NCI-H1436 treated with DMSO at 0.1 percent for 48 hours (cell line): ENCODE measurements around the gene ZSCAN5B.
"Not testable (repeated sequence)": the region's sequence is repeated elsewhere in the genome, so short reads cannot be mapped to it uniquely, and the experiment has no call there.

Source experiments
- DNase-seq: peaks from one replicate; lab custom pipeline; 2025; lab: John Stamatoyannopoulos, UW

ZSCAN5B gene, protein sequence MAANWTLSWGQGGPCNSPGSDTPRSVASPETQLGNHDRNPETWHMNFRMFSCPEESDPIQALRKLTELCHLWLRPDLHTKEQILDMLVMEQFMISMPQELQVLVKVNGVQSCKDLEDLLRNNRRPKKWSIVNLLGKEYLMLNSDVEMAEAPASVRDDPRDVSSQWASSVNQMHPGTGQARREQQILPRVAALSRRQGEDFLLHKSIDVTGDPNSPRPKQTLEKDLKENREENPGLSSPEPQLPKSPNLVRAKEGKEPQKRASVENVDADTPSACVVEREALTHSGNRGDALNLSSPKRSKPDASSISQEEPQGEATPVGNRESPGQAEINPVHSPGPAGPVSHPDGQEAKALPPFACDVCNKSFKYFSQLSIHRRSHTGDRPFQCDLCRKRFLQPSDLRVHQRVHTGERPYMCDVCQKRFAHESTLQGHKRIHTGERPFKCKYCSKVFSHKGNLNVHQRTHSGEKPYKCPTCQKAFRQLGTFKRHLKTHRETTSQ

GRCh38 chr19:56197646-56198045, at the start of gene ZSCAN5B:
Gene ZSCAN5B (minus strand): TSS chr19:56197783. CDS start chr19:56193052, 4,731 bp downstream.
- DNase-seq: not testable (repeated sequence)

- not testable (repeated sequence) for DNase-seq
These were observed 48.2 kb upstream of the ZSCAN5B start for GRCh38 chr19:56245764-56246163.

- DNase-seq: no peak
These were observed 47.6 kb upstream of the ZSCAN5B start for GRCh38 chr19:56245121-56245740.

- DNase-seq: no peak
These were observed 25.9 kb upstream of the ZSCAN5B start for GRCh38 chr19:56223481-56223880.

- DNase-seq: no peak
These were observed 25.3 kb upstream of the ZSCAN5B start for GRCh38 chr19:56222901-56223300.

GRCh38 chr19:56221851-56222250, 24.3 kb upstream of the ZSCAN5B start:
- DNase-seq: no peak

DNA sequence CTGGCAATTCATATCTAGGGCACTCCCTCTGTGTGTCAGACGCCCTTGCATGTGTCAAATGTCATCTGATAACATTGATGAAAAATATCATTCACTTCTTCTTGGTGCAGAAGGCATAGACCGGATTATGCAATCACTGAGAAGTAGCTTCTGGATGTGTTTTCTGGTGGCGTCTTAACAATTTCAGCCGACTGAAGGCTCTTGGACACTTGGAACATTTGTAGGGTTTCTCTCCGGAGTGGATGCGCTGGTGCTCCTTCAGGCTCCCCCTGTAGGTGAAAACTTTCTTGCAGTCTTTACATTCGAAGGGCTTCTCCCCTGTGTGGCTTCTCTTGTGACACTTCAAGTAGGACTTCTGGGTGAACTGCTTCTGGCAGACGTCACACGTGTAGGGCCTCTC, 23.9 kb upstream of the ZSCAN5B start:
- DNase-seq: not testable (repeated sequence)

DNA sequence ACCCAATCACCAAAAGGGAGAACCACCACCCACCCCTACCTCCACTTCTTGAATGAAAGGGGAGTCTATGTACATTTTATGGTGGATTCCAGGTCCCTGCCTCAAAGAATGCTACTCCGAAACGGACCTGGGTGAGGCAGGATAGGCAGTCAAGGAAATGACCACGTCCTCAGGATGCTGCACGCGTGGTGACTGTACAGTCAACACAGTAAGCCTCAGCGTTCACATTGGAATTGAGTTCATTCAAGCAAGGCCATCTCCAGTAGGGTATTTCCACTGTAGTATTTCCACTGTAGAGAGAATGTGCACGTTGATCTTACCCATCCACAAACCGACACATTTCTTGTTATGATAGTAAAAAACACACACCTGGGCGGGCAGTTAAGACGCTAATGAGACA, 21.4 kb upstream of the ZSCAN5B start:
- no peak for DNase-seq

- no peak for DNase-seq
These were observed 19.7 kb upstream of the ZSCAN5B start for GRCh38 chr19:56217039-56217949.

DNA sequence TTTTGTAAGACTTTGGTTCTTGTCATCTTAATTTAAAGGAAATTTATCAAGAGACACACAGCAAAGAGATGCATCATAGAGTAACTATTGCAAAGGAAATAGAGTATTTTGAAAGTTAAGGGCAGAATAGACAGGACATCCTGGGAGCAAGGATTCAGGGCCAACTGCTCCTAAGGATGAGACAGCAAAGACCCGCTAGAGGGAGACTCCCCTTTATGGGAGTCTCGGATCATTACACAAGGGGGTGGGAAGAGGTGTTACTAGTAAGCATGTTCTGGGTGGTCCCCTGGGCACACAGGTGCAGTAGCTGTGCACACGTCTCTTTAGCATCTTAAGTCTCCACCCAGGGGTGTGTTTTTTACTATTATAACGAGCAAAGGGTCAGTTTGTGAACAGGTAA, 14.1 kb upstream of the ZSCAN5B start:
- DNase-seq: no peak

DNA sequence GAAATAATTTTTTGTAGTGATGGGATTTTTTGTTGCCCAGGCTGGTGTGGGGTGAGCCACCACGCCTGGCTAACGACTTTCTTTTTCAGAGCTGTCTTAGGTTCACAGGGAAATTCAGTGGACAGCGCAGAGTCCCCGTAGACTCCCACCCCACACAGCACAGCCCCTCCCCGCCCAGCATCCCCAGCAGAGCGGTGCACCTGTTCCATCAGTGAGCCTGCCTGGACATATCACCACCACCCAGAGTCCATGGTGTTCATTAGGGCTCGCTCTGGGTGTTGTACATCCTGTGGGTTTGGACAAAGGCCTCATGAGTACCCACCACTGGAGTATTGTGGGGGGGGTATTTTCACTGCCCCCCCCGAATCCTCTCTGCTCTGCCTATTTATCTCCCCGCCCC, 12.5 kb upstream of the ZSCAN5B start:
- not testable (repeated sequence) for DNase-seq

GRCh38 chr19:56209091-56209490, 11.5 kb upstream of the ZSCAN5B start:
- DNase-seq: no peak

GRCh38 chr19:56207581-56207980, 10.0 kb upstream of the ZSCAN5B start:
- not testable (repeated sequence) for DNase-seq

DNA sequence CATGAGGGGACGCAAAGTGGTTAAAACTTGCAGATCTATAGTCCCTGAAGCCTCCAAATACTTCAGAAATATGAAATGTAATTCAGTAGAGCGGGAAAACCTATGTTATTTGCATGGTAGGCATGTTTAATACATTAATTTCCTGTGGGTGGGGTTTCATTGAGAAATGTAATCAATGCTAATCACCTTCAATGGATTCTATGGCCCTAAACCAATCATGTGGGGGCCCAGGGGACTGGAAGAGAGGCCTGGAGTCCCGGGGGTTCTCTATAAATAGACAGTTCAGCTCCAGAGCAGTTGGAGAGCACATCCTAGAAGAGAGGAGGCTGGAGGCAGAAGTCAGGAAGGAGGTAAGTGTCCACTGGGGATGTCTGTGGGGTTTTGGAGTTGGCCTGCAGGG, 4.4 kb upstream of the ZSCAN5B start, which contains the start of gene ZSCAN5C:
TSS of gene ZSCAN5C (plus strand) at position 301 of the 400 bp plus-strand sequence. CDS start 3,641 bp downstream, outside the sequence.
- no peak for DNase-seq

DNA sequence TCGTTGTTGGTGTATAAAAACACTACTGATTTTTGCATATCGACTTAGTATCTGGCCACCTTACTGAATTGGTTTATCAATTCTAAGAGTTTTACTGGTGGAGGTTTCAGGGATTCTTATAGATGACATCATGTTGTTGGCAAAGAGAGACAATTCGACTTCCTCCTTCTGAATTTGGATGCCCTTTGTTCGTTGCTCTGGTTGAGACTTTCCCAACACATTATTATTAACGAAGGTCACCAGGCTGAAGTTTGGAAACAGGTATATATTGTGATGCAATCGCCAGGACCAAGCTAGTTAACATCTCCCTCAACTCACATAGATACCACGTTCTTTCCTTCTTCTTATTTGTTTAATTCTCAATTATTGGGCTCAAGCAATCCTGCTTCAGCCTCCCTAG, 2.1 kb upstream of the ZSCAN5B start:
- DNase-seq: no peak

DNA sequence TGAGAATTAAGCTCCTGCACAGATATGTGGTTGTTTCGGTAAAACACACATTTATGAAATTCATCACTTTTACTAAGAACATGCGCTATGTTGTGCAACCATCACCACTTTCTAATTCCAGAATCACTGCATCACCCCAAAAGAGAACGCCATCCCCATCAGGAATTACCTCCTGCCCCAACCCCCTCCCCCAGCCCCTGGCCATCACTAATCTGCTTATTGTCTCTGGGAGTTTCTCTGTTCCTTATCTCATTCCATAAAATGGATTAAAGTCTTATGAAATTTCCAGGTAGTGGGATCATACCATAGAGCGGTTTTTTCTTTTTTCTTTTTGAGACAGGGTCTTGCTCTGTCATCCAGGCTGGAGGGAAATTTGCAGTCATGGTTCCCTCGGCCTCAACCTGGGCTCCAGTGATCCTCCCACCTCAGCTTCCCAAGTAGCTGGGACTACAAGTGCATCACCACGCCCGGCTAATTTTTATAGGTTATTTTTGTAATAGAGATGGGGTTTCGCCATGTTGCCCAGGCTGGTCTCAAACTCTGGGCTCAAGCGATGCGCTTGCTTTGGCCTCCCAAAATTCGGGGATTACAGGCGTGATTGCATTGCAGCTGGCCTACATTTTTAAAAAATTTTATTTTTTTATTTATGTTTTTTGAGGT, 3.5 kb downstream of the ZSCAN5B start:
- DNase-seq: no peak

DNA sequence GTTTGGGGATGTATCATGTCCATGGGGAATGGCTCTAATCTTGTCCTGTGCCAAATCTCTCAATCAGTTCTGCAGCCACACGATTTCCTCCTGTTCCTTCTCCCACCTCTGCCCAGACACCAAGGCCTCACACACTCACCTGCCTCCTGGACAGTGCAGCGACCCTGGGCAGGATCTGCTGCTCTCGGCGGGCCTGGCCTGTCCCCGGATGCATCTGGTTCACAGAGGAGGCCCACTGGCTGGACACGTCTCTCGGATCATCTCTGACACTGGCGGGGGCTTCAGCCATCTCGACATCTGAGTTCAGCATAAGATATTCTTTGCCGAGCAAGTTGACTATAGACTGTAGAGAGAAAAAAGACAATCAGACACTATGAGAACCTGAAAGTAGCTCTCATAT, 5.9 kb downstream of the ZSCAN5B start:
- no peak for DNase-seq

DNA sequence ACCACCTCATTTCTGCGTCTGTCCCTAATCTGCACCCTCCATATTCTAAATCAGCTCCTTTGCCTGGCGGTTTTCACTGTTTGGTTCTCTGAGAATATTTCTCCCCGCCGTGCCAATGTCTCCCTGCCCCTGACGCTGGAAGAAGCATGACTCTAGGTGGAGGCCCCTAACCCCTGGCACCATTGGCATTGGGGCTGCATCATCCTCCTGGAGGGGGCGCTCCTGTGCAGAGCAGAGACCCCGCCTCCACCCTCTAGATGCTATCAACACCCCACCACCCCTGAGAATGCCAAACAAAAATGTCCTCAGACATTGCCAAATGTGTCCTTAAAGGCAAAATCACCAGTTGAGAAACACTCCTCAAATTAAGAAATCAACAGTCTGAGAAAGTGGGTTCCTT, 6.5 kb downstream of the ZSCAN5B start:
- DNase-seq: no peak

- no peak for DNase-seq
These were observed 7.8 kb downstream of the ZSCAN5B start for GRCh38 chr19:56189785-56190184.

DNA sequence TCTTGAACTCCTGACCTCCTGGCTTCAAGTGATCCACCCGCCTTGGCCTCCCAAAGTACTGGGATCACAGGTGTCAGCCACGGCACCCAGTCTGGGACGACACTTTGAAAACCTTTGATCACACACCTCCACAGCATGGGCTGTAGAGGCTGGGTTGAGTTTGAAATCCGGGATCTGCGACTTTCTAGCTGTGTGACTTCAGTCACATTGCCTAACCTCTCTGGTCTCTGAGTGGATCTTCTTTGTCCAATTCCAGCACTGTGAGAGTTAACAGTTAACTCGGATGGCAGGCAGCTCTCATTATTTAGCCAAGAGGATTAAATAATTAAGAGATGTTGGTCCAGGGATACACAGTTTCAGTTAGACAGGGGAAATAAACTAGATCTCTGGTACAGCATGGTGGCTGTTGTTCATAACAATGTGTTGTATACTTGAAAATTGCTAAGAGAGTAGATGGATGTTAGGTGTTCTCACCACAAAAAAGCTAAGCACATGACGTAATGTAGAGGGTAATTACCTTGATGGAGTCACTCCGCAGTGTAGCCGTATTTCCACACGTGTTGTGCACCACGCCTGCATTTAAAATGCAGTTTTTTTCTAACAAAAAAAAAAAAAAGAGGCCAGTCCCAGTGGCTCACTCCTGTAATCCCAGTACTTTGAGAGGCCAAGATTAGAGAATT, 19.9 kb downstream of the ZSCAN5B start:
- no peak for DNase-seq

DNA sequence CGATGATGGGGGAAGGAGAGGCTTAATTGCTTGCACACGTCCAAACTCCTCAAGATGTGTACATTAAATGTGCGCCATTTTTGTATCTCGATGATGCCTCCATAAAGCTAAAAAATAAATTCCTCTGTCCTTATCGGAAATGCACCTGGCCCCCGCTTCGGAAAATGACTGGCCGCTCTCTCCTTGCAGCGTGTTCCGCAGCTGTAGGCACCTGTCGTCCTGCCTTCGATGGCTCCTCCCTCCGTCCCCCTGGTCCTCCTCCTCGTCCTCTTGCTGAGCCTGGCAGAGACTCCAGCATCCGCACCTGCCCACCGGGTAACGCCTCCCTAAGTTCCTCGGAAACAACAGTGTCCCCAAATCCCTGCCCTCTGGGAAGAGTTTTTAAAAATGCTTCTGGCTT, 20.7 kb downstream of the ZSCAN5B start:
- no peak for DNase-seq
